Endothelial cell of umbilical vein (primary cell): Measurements from ENCODE around the gene DDA1. TPM values are rescaled to one million over a fixed set of nuclear protein-coding genes. Genes with fewer than 3 reads are reported as not detected.

Source experiments
- BruUV-seq: library from RNA; stranded (reverse); fragments of 400-500 nt; replicated peaks from 2 replicates; lab custom pipeline; 2021; lab: Mats Ljungman, UMichigan
- CTCF ChIA-PET: fragments of 300-600, 350-600 bp; sonication (Branson Sonifier 250); formaldehyde crosslinking; loops from one replicate; lab custom pipeline; 2021; ENCODE audit warnings: antibody characterized with exemption, inconsistent platforms; lab: Charles Lee
- POLR2A ChIA-PET: fragments of 300-600, 350-600 bp; sonication (Branson Sonifier 250); formaldehyde crosslinking; loops from one replicate; lab custom pipeline; 2021; ENCODE audit warnings: antibody characterized with exemption, inconsistent platforms; lab: Charles Lee
- DNase-seq: peaks from one replicate; pipeline ENCODE4 v3.0.0-alpha.2; 2011; ENCODE audit warnings: low read depth, low spot score
- FAIRE-seq: peaks from 2 replicates; lab custom pipeline; 2011; peaks lifted over from hg19 to GRCh38; lab: Jason Lieb, UNC
- H2AFZ ChIP-seq: 2 replicates; pipeline ENCODE4 v1.6.0; 2012; ENCODE audit warnings: low read depth, low read length, control low read depth, inconsistent platforms
- H3K27ac ChIP-seq: 2 replicates; pipeline ENCODE4 v1.5.1; 2011; ENCODE audit warnings: low read depth, mild to moderate bottlenecking, control low read depth, low read length, moderate library complexity; ENCODE audit not compliant: insufficient read depth
- H3K27me3 ChIP-seq, 2 experiments: 2 replicates each; pipeline versions ENCODE4 v1.6.0 to v1.6.1; 2011; ENCODE audit warnings: low read length in 2 of 2, mixed read lengths in 1 of 2; ENCODE audit not compliant: control insufficient read depth in 2 of 2, insufficient read depth in 2 of 2
- H3K36me3 ChIP-seq, 2 experiments: 2 replicates in 1 of 2; 3 replicates in 1 of 2; pipeline ENCODE4 v1.5.1; 2011; ENCODE audit warnings: low read length in 2 of 2, mild to moderate bottlenecking in 1 of 2, moderate library complexity in 1 of 2; ENCODE audit not compliant: control insufficient read depth in 2 of 2, insufficient read depth in 2 of 2; ENCODE audit errors: extremely low read depth in 1 of 2
- H3K4me1 ChIP-seq: 3 replicates; pipeline ENCODE4 v1.5.1; 2011; ENCODE audit warnings: mild to moderate bottlenecking, low read length; ENCODE audit not compliant: control insufficient read depth, insufficient read depth; ENCODE audit errors: extremely low read depth
- H3K4me2 ChIP-seq: 2 replicates; pipeline ENCODE4 v1.6.1; 2011; ENCODE audit warnings: low read length, control low read depth, mixed read lengths; ENCODE audit not compliant: insufficient read depth
- H3K4me3 ChIP-seq, 3 experiments: fragments of 200-600 bp in 1 of 3; sonication (generic), shearing (Covaris generic) in 1 of 3; replicated peaks in 1 of 3; 2 replicates each; pipeline ENCODE4 v1.5.1; 2011 to 2016; ENCODE audit warnings: control low read depth in 3 of 3, low read length in 3 of 3, mild to moderate bottlenecking in 2 of 3, inconsistent platforms in 1 of 3, low read depth in 1 of 3, moderate library complexity in 1 of 3; ENCODE audit not compliant: insufficient read depth in 1 of 3
- H3K79me2 ChIP-seq: 2 replicates; pipeline ENCODE4 v1.6.0; 2012; ENCODE audit warnings: low read length, inconsistent platforms; ENCODE audit not compliant: control insufficient read depth, insufficient read depth
- H3K9ac ChIP-seq: replicated peaks from 2 replicates; pipeline ENCODE3; 2011; ENCODE audit warnings: low read length, control low read depth; ENCODE audit not compliant: insufficient read depth; ENCODE audit errors: extremely low read depth
- H3K9me1 ChIP-seq: replicated peaks from 3 replicates; pipeline ENCODE4 v1.6.0; 2011; ENCODE audit warnings: mild to moderate bottlenecking, low read length; ENCODE audit not compliant: control insufficient read depth, insufficient read depth; ENCODE audit errors: extremely low read depth
- H3K9me3 ChIP-seq: replicated peaks from 2 replicates; pipeline ENCODE4 v1.5.1; 2012; ENCODE audit warnings: low read length, inconsistent platforms; ENCODE audit not compliant: control insufficient read depth, insufficient read depth
- H4K20me1 ChIP-seq: replicated peaks from 2 replicates; pipeline ENCODE3; 2011; ENCODE audit warnings: mild to moderate bottlenecking, low read length; ENCODE audit not compliant: control insufficient read depth, insufficient read depth; ENCODE audit errors: extremely low read depth
- FOS ChIP-seq: IDR thresholded peaks from 2 replicates; pipeline ENCODE4 v1.6.1; 2011; ENCODE audit warnings: mild to moderate bottlenecking, low read length, moderate library complexity, borderline replicate concordance; ENCODE audit not compliant: insufficient read depth
- JUN ChIP-seq: IDR thresholded peaks from 2 replicates; pipeline ENCODE4 v1.6.1; 2011; ENCODE audit warnings: borderline replicate concordance, low read depth; ENCODE audit not compliant: insufficient read length, insufficient read depth
- MYC ChIP-seq: IDR thresholded peaks from one replicate; pipeline ENCODE4 v1.6.1; 2011; ENCODE audit warnings: mild to moderate bottlenecking, low read depth, low read length
- dilution Hi-C: fragments of 300-500 bp; cut with MboI; formaldehyde crosslinking; loops from one replicate; pipeline ENCODE4 v1.15.0; 2019; ENCODE audit warnings: low sequenced_read_pairs; ENCODE audit not compliant: extremely low pct_ligation_motif_present
- intact Hi-C: fragments of 100-400 bp; cut with micrococcal nuclease; formaldehyde crosslinking; loops from one replicate; pipeline ENCODE4 v1.10.0; 2022
- polyA plus RNA-seq, 4 experiments: library from polyadenylated mRNA; depleted of rRNA in 3 of 4; stranded (reverse) in 3 of 4; unstranded in 1 of 4; fragments of >200 nt; gene quantifications; 2 replicates each; pipeline versions ENCODE4 v1.2.1 to v1.2.3, GENCODE V29; 2011 to 2012; ENCODE audit warnings: missing spikeins in 1 of 4
- total RNA-seq: library from RNA; stranded (reverse); gene quantifications from 2 replicates; pipeline ENCODE4 v1.2.3, GENCODE V29; 2021

Gene DDA1
- total and polyA plus RNA-seq, 2 donors (not counting 3 experiments of a cell fraction or from before 2014, with no cell fraction given) = 52.9 to 64.7 TPM

GRCh38 chr19:17306285-17306714 is 3.1 kb upstream of the DDA1 start:
- peak; percentile 76 for FAIRE-seq

GRCh38 chr19:17307876-17308377 is 1.4 kb upstream of the DDA1 start:
- POLR2A ChIA-PET = no interaction called here

More at GRCh38 chr19:17306285-17306714, 3.1 kb upstream of the DDA1 start:
- peak overlapping the region; percentile 81 for H3K4me2 ChIP-seq
- H3K4me1 ChIP-seq = peaks cover 17% of the 10 kb centered on the region
- H3K79me2 ChIP-seq = peaks cover 19% of the 10 kb centered on the region
- H3K9me1 ChIP-seq = no peaks in the 10 kb centered on the region
- H2AFZ ChIP-seq = peak overlapping the region; percentile 88
- dilution Hi-C loops (no loop called here), intact Hi-C loops (no loop called here)
- ChIA-PET POLR2A (no interaction called here), CTCF (no interaction called here)
- no peak for DNase-seq
- no peaks in the 10 kb centered on the region for H3K36me3 ChIP-seq
- no peaks in the 10 kb centered on the region for H3K27me3 ChIP-seq
- BruUV-seq = no TSS peak
- H3K4me3 ChIP-seq = peak overlapping the region; percentile 44 to 72 (median 59)
- no peaks in the 10 kb centered on the region for H3K9me3 ChIP-seq
- no peak for TF ChIP-seq MYC
- peak overlapping the region; percentile 47 for H3K27ac ChIP-seq
- H4K20me1 ChIP-seq = no peaks in the 10 kb centered on the region
- H3K9ac ChIP-seq = peak overlapping the region; percentile 67

More at GRCh38 chr19:17307876-17308377, 1.4 kb upstream of the DDA1 start:
- Histone ChIP-seq H3K4me1 (peaks cover 17% of the 10 kb centered on the region), H3K9ac (no peak overlapping the region), H3K36me3 (peaks cover 0 to 6% of the 10 kb centered on the region in 2 experiments), H3K27ac (no peak overlapping the region), H3K4me3 (no peak overlapping the region), H3K27me3 (no peaks in the 10 kb centered on the region), H2AFZ (no peak overlapping the region), H3K4me2 (no peak overlapping the region), H4K20me1 (no peaks in the 10 kb centered on the region), H3K9me1 (no peaks in the 10 kb centered on the region), H3K9me3 (no peaks in the 10 kb centered on the region), H3K79me2 (peaks cover 34% of the 10 kb centered on the region)
- dilution Hi-C loops (no loop called here), intact Hi-C loops (no loop called here)
- CTCF ChIA-PET = interaction anchor here (2.1 kb wide), 1 partner anchor 78 kb away, joined by 11 read pairs; no protein-coding TSS in a partner anchor
- no TSS peak for BruUV-seq
- DNase-seq (no peak), FAIRE-seq (no peak)
- no peak for TF ChIP-seq FOS
- TF ChIP-seq JUN = no peak
